Posterior vena cava (tissue), 2 donors: ENCODE measurements around the gene ACOT8. TPM values are rescaled to one million over a fixed set of nuclear protein-coding genes. Genes with fewer than 3 reads are reported as not detected.
"Not testable (repeated sequence)": the region's sequence is repeated elsewhere in the genome, so short reads cannot be mapped to it uniquely, and the experiment has no call there.

ENCODE experiments used
- DNase-seq: peaks from one replicate; pipeline ENCODE4 v3.0.0-alpha.2; 2020; ENCODE audit warnings: low spot score
- intact Hi-C, 2 donors: fragments of 100-400 bp; cut with DNase I; formaldehyde crosslinking; loops; one replicate each; pipeline versions ENCODE4 v1.14.1 to v1.14.2; 2022 to 2023
- total RNA-seq, 2 donors: library from RNA; stranded (reverse); fragmentation: NEBNext Ultra II Directional; extraction: Animal tissue kit (Norgen Biotek cat#: 25700); gene quantifications; one replicate each; pipeline ENCODE4 v1.2.1, GENCODE V29; 2021
- donor health status: DM: yes; HTN: yes; CAD: no.
- donor health status: DM: yes; HTN: yes; CAD: no.

ACOT8 gene
- total RNA-seq, 2 donors from 2014 or later, result 12.2 to 14.1 TPM

- intact Hi-C loops, result no loop called here
- peak; percentile 95 for DNase-seq
Observed at GRCh38 chr20:45890077-45890984, 33.1 kb upstream of the ACOT8 start.

GRCh38 chr20:45888681-45889080 is 31.5 kb upstream of the ACOT8 start:
- intact Hi-C loops, result no loop called here
- no peak for DNase-seq

- intact Hi-C loops, result no loop called here
- no peak for DNase-seq
Observed at GRCh38 chr20:45887346-45887715, 30.1 kb upstream of the ACOT8 start, which contains the start of gene SPATA25. TSS of gene SPATA25 (minus strand) at chr20:45887622. CDS start at chr20:45887590, 32 bp downstream.

- peak; percentile 80 for DNase-seq
- intact Hi-C loops, result no loop called here
Observed at GRCh38 chr20:45886590-45887345, 29.6 kb upstream of the ACOT8 start.

GRCh38 chr20:45883100-45883469 is 25.9 kb upstream of the ACOT8 start:
- no peak for DNase-seq
- intact Hi-C loops, result no loop called here

GRCh38 chr20:45882469-45883099 is 25.4 kb upstream of the ACOT8 start:
- intact Hi-C loops, result no loop called here
- DNase-seq, result no peak

GRCh38 chr20:45880988-45881788 is 24.0 kb upstream of the ACOT8 start, which contains the start of gene ZSWIM1:
TSS of gene ZSWIM1 (plus strand) at chr20:45881227. CDS start at chr20:45882593, 1,366 bp downstream.
- DNase-seq, result peak; percentile 100
- intact Hi-C loops, result no loop called here

GRCh38 chr20:45878076-45878761 is 21.0 kb upstream of the ACOT8 start:
- intact Hi-C loops, result no loop called here

GRCh38 chr20:45874576-45874975 is 17.4 kb upstream of the ACOT8 start:
- no peak for DNase-seq
- intact Hi-C loops, result no loop called here

More at GRCh38 chr20:45878076-45878761, 21.0 kb upstream of the ACOT8 start:
- peak; percentile 82 for DNase-seq

- not testable (repeated sequence) for DNase-seq
Observed at GRCh38 chr20:45874104-45874481, 16.9 kb upstream of the ACOT8 start.

GRCh38 chr20:45873409-45874103 is 16.4 kb upstream of the ACOT8 start:
- DNase-seq, result no peak
- intact Hi-C loops, result no loop called here

More at GRCh38 chr20:45874104-45874481, 16.9 kb upstream of the ACOT8 start:
- intact Hi-C loops, result not testable (repeated sequence)

GRCh38 chr20:45872626-45873025 is 15.4 kb upstream of the ACOT8 start:
- DNase-seq, result no peak
- intact Hi-C loops, result no loop called here

GRCh38 chr20:45867819-45868176 is 10.6 kb upstream of the ACOT8 start:
- intact Hi-C loops, result loop anchor here in 1 of 2 donors (5.0 kb wide), 1 partner anchor 1145 kb away; no protein-coding TSS in a partner anchor

GRCh38 chr20:45867136-45867818 is 10.1 kb upstream of the ACOT8 start:
- no peak for DNase-seq
- intact Hi-C loops, result loop anchor here in 1 of 2 donors (5.0 kb wide), 1 partner anchor 1145 kb away; no protein-coding TSS in a partner anchor

More at GRCh38 chr20:45867819-45868176, 10.6 kb upstream of the ACOT8 start:
- DNase-seq, result no peak

GRCh38 chr20:45866454-45866853 is 9.3 kb upstream of the ACOT8 start:
- intact Hi-C loops, result loop anchor here in 1 of 2 donors (5.0 kb wide), 1 partner anchor 1144 kb away; no protein-coding TSS in a partner anchor
- no peak for DNase-seq

GRCh38 chr20:45863543-45864470 is 6.6 kb upstream of the ACOT8 start:
- intact Hi-C loops, result loop anchor here in 1 of 2 donors (5.0 kb wide), 1 partner anchor 547 kb away; no protein-coding TSS in a partner anchor
- no peak for DNase-seq
